GM12874 (cell line): Measurements from ENCODE around the gene CRACDL.

ENCODE experiments used
- CTCF ChIP-seq: IDR thresholded peaks from 2 replicates; pipeline ENCODE4 v1.5.1; 2011; ENCODE audit warnings: low read depth, mild to moderate bottlenecking, control low read depth, low read length, moderate library complexity; ENCODE audit not compliant: insufficient read depth

The CRACDL gene

GRCh38 chr2:98902209-98903063, 33.6 kb downstream of the CRACDL start:
- TF ChIP-seq CTCF, result no peak

GRCh38 chr2:98901702-98902101, 34.3 kb downstream of the CRACDL start:
- no peak for TF ChIP-seq CTCF

GRCh38 chr2:98901291-98901690, 34.7 kb downstream of the CRACDL start:
- no peak for TF ChIP-seq CTCF

- no peak for TF ChIP-seq CTCF
Observed at GRCh38 chr2:98900721-98901120, 35.3 kb downstream of the CRACDL start.

- TF ChIP-seq CTCF, result no peak
Observed at GRCh38 chr2:98899041-98899702, 36.9 kb downstream of the CRACDL start.

GRCh38 chr2:98898423-98898841, 37.6 kb downstream of the CRACDL start:
- TF ChIP-seq CTCF, result no peak

GRCh38 chr2:98897746-98898145, 38.3 kb downstream of the CRACDL start:
- TF ChIP-seq CTCF, result no peak
